Caco-2 (cell line): Measurements from ENCODE around the gene OR4M1. TPM values are rescaled to one million over a fixed set of nuclear protein-coding genes. Genes with fewer than 3 reads are reported as not detected.
"Not testable (repeated sequence)": the region's sequence is repeated elsewhere in the genome, so short reads cannot be mapped to it uniquely, and the experiment has no call there.

ENCODE experiments used
- Bru-seq: library from RNA; stranded (reverse); fragments of 400-500 nt; gene quantifications from one replicate; lab custom pipeline; 2021; lab: Mats Ljungman, UMichigan
- BruChase-seq, 2 experiments: library from RNA; stranded (reverse); fragments of 400-500 nt; gene quantifications; one replicate each; lab custom pipeline; 2021; lab: Mats Ljungman, UMichigan
- BruUV-seq: library from RNA; stranded (reverse); fragments of 400-500 nt; replicated peaks from 2 replicates; lab custom pipeline; 2021; lab: Mats Ljungman, UMichigan
- CTCF ChIA-PET: fragments of 300-600 bp; sonication (Branson Sonifier 250); formaldehyde crosslinking; loops from one replicate; lab custom pipeline; 2022; ENCODE audit warnings: antibody characterized with exemption; lab: Charles Lee
- POLR2A ChIA-PET: fragments of 300-600 bp; sonication (Branson Sonifier 250); formaldehyde crosslinking; loops from one replicate; lab custom pipeline; 2022; ENCODE audit warnings: antibody characterized with exemption; lab: Charles Lee
- DNase-seq, 2 experiments: peaks; one replicate each; pipeline versions ENCODE4 v3.0.0 to v3.0.0-alpha.2; 2020 to 2022
- H3K27me3 ChIP-seq: replicated peaks from 2 replicates; pipeline ENCODE4 v1.6.0; 2011; ENCODE audit warnings: low read length; ENCODE audit not compliant: control insufficient read depth, insufficient read depth
- H3K36me3 ChIP-seq: 2 replicates; pipeline ENCODE4 v1.5.1; 2011; ENCODE audit warnings: low read length; ENCODE audit not compliant: control insufficient read depth, insufficient read depth
- H3K4me1 ChIP-seq: fragments of 250-450 bp; sonication (Bioruptor Pico); 2 replicates; pipeline ENCODE4 v1.5.1; 2020; ENCODE audit warnings: mild to moderate bottlenecking
- H3K4me3 ChIP-seq: 2 replicates; pipeline ENCODE4 v1.5.1; 2011; ENCODE audit warnings: low read depth, mild to moderate bottlenecking, control low read depth, low read length
- H3K9me3 ChIP-seq: fragments of 250-450 bp; sonication (Bioruptor Pico); 2 replicates; pipeline ENCODE4 v1.5.1; 2020; ENCODE audit warnings: mild to moderate bottlenecking, moderate library complexity
- H3K27ac Mint-ChIP-seq: one replicate; pipeline ENCODE4 v1.8.0; 2022; ENCODE audit warnings: mixed read lengths; ENCODE audit not compliant: unreplicated experiment
- H3K27me3 Mint-ChIP-seq: one replicate; pipeline ENCODE4 v1.8.0; 2022; ENCODE audit warnings: mixed read lengths; ENCODE audit not compliant: insufficient read depth, unreplicated experiment
- H3K36me3 Mint-ChIP-seq: one replicate; pipeline ENCODE4 v1.8.0; 2022; ENCODE audit warnings: mild to moderate bottlenecking, mixed read lengths; ENCODE audit not compliant: insufficient read depth, unreplicated experiment
- H3K4me1 Mint-ChIP-seq: one replicate; pipeline ENCODE4 v1.8.0; 2022; ENCODE audit warnings: low read depth, mixed read lengths; ENCODE audit not compliant: unreplicated experiment
- H3K4me3 Mint-ChIP-seq: one replicate; pipeline ENCODE4 v1.8.0; 2022; ENCODE audit warnings: mild to moderate bottlenecking, moderate library complexity, mixed read lengths; ENCODE audit not compliant: unreplicated experiment
- H3K9me3 Mint-ChIP-seq: one replicate; pipeline ENCODE4 v1.8.0; 2022; ENCODE audit warnings: mixed read lengths; ENCODE audit not compliant: unreplicated experiment
- CTCF ChIP-seq, 2 experiments: fragments of 200-600 bp in 1 of 2; IDR thresholded peaks; 1 replicate in 1 of 2; 2 replicates in 1 of 2; pipeline versions ENCODE4 v1.5.1 to v1.8.0; 2011 to 2022; ENCODE audit warnings: antibody characterized with exemption in 1 of 2, control low read depth in 1 of 2, inconsistent platforms in 1 of 2, low read depth in 1 of 2, low read length in 1 of 2, mild to moderate bottlenecking in 1 of 2, moderate library complexity in 1 of 2; ENCODE audit not compliant: insufficient read depth in 1 of 2, severe bottlenecking in 1 of 2, unreplicated experiment in 1 of 2
- intact Hi-C: fragments of 100-400 bp; cut with micrococcal nuclease; formaldehyde crosslinking; loops from one replicate; pipeline ENCODE4 v1.10.0; 2022; ENCODE audit not compliant: unreplicated experiment
- long read RNA-seq: library from polyadenylated mRNA; stranded (forward); transcript quantifications from one replicate; pipeline ENCODE4 v2.0.0, GENCODE V29; 2022
- total RNA-seq: library from RNA; stranded (reverse); gene quantifications from 2 replicates; pipeline ENCODE4 v1.2.3, GENCODE V29; 2022

Gene OR4M1, protein sequence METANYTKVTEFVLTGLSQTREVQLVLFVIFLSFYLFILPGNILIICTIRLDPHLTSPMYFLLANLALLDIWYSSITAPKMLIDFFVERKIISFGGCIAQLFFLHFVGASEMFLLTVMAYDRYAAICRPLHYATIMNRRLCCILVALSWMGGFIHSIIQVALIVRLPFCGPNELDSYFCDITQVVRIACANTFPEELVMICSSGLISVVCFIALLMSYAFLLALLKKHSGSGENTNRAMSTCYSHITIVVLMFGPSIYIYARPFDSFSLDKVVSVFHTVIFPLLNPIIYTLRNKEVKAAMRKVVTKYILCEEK
- total RNA-seq (not detected in 2 replicates), Bru-seq, nascent RNA (not detected), BruChase-seq, experiment 1, labeled RNA remaining after a 2-hour chase (not detected), BruChase-seq, experiment 2, labeled RNA remaining after a 6-hour chase (not detected)
- long read RNA-seq = 0 reads

DNA sequence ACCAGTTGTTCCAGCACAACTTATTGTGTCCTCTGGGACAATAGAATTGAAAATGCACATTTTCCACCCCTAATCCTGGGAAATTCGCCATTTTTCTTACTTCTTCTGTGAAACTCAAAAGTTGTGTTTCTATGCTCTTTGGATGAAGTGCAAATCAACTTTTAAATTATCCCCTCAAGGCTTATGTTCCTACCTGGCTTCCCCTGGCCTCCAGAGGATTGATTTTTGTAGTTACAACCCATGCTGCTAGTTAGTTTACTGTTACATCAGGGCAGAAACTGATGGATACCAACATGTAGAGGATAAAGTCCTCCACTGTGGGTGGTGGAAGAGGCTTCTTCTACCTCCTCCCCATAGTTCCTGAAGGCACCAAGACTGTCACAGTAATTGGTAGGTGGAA is at the start of gene OR4M1:
OR4M1 (plus strand) TSS at position 301 of the 400 bp plus-strand sequence. CDS start 6,819 bp downstream, outside the sequence.
- CTCF ChIA-PET, H3K27me3 ChIP-seq, H3K4me1 ChIP-seq, H3K4me3 ChIP-seq, H3K27me3 Mint-ChIP-seq, intact Hi-C loops, DNase-seq, H3K27ac Mint-ChIP-seq, H3K9me3 Mint-ChIP-seq, H3K4me1 Mint-ChIP-seq, POLR2A ChIA-PET, BruUV-seq, H3K4me3 Mint-ChIP-seq, H3K9me3 ChIP-seq, H3K36me3 ChIP-seq, H3K36me3 Mint-ChIP-seq: not testable (repeated sequence)

GRCh38 chr14:19729359-19729758 is 43.9 kb upstream of the OR4M1 start:
- Mint-ChIP-seq H3K9me3 (peaks cover 8% of the 10 kb centered on the region), H3K4me3 (no peak overlapping the region), H3K36me3 (no peaks in the 10 kb centered on the region), H3K27me3 (no peaks in the 10 kb centered on the region), H3K27ac (no peak overlapping the region), H3K4me1 (no peaks in the 10 kb centered on the region)
- CTCF ChIA-PET = no interaction called here
- no peak overlapping the region for H3K4me3 ChIP-seq
- no peaks in the 10 kb centered on the region for H3K9me3 ChIP-seq
- no peaks in the 10 kb centered on the region for H3K4me1 ChIP-seq
- no peak for DNase-seq
- POLR2A ChIA-PET = no interaction called here
- TF ChIP-seq CTCF (IDR thresholded peaks at IDR 0.05; ENCODE audit: insufficient read depth in 1 of 2, low read depth in 1 of 2, low read length in 1 of 2, severe bottlenecking in 1 of 2, unreplicated experiment in 1 of 2) = no peak
- intact Hi-C loops = no loop called here
- H3K27me3 ChIP-seq = no peaks in the 10 kb centered on the region
- H3K36me3 ChIP-seq = no peaks in the 10 kb centered on the region
- BruUV-seq = no TSS peak

GRCh38 chr14:19729763-19730162 is 43.5 kb upstream of the OR4M1 start:
- no peak overlapping the region for H3K27ac Mint-ChIP-seq
- intact Hi-C loops = no loop called here
- H3K4me3 Mint-ChIP-seq = no peak overlapping the region
- H3K4me1 Mint-ChIP-seq = no peaks in the 10 kb centered on the region
- BruUV-seq = no TSS peak
- H3K4me3 ChIP-seq = no peak overlapping the region
- H3K9me3 ChIP-seq = no peaks in the 10 kb centered on the region
- ChIA-PET CTCF (no interaction called here), POLR2A (no interaction called here)
- H3K36me3 Mint-ChIP-seq = no peaks in the 10 kb centered on the region
- H3K27me3 Mint-ChIP-seq = no peaks in the 10 kb centered on the region
- no peaks in the 10 kb centered on the region for H3K4me1 ChIP-seq
- H3K36me3 ChIP-seq = no peaks in the 10 kb centered on the region
- no peaks in the 10 kb centered on the region for H3K27me3 ChIP-seq
- no peak for DNase-seq
- peaks cover 8% of the 10 kb centered on the region for H3K9me3 Mint-ChIP-seq
- no peak for TF ChIP-seq CTCF (IDR thresholded peaks at IDR 0.05; ENCODE audit: insufficient read depth in 1 of 2, low read depth in 1 of 2, low read length in 1 of 2, severe bottlenecking in 1 of 2, unreplicated experiment in 1 of 2)

DNA sequence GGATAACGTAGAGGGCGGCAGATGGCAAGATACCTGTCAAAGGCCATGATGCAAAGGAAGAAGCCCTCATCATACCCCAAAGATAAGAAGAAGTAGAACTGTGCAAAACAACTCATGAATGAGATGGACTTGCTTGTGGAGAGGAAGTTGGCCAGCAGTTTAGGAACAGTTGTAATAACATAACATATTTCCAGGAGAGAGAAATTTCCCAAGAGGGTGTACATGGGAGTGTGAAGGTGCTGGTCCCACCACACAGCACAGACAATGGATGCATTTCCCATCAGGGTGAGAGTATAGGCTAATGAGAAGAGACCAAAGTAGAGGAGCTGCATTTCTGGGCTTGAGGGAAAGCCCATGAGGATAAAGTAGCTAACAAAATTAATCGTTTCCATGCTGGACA is 39.4 kb upstream of the OR4M1 start:
- H3K4me3 ChIP-seq, H3K9me3 Mint-ChIP-seq, H3K27ac Mint-ChIP-seq, POLR2A ChIA-PET, H3K27me3 Mint-ChIP-seq, H3K9me3 ChIP-seq, CTCF ChIA-PET, DNase-seq, H3K36me3 ChIP-seq, H3K36me3 Mint-ChIP-seq, H3K27me3 ChIP-seq, H3K4me1 ChIP-seq, H3K4me1 Mint-ChIP-seq, intact Hi-C loops, H3K4me3 Mint-ChIP-seq, BruUV-seq: not testable (repeated sequence)
